OCI-LY3 (cell line): ENCODE data around the gene C17orf113.

Experiments used
- H2AFZ ChIP-seq: fragments of 200-600, 300-600 bp; shearing (Covaris generic); 2 replicates; pipeline ENCODE4 v1.6.0; 2014; ENCODE audit warnings: antibody characterized with exemption, low read depth, low read length
- H3K27ac ChIP-seq: fragments of 200-600, 300-600 bp; sonication (generic); 2 replicates; pipeline ENCODE4 v1.5.1; 2014; ENCODE audit warnings: mild to moderate bottlenecking, low read length, moderate library complexity, mixed read lengths
- H3K27me3 ChIP-seq: fragments of 200-600, 300-600 bp; sonication (generic); 2 replicates; pipeline ENCODE4 v1.6.1; 2014; ENCODE audit warnings: low read depth, low read length, mixed read lengths
- H3K36me3 ChIP-seq: fragments of 200-600, 300-600 bp; sonication (generic); replicated peaks from 2 replicates; pipeline ENCODE3; 2014; ENCODE audit warnings: low read depth, low read length, mixed read lengths
- H3K4me1 ChIP-seq: fragments of 300-600, 200-600 bp; sonication (generic); 2 replicates; pipeline ENCODE4 v1.6.1; 2014; ENCODE audit warnings: low read length, mixed read lengths
- H3K4me2 ChIP-seq: fragments of 200-600, 300-600 bp; sonication (generic); 2 replicates; pipeline ENCODE4 v1.6.1; 2014; ENCODE audit warnings: low read length, mixed read lengths
- H3K4me3 ChIP-seq: fragments of 300-600, 200-600 bp; sonication (generic); 2 replicates; pipeline ENCODE4 v1.5.1; 2014; ENCODE audit warnings: antibody characterized with exemption, mild to moderate bottlenecking, low read length, moderate library complexity
- H3K79me2 ChIP-seq: fragments of 300-600, 200-600 bp; shearing (Covaris generic); 2 replicates; pipeline ENCODE4 v1.6.1; 2014; ENCODE audit warnings: mild to moderate bottlenecking, low read length, mixed read lengths
- H3K9ac ChIP-seq: fragments of 300-600, 200-600 bp; shearing (Covaris generic); 2 replicates; pipeline ENCODE4 v1.6.0; 2014; ENCODE audit warnings: mild to moderate bottlenecking, low read length, moderate library complexity
- H3K9me3 ChIP-seq: fragments of 200-600, 300-600 bp; shearing (Covaris generic); 2 replicates; pipeline ENCODE4 v1.6.1; 2014; ENCODE audit warnings: low read length, mixed read lengths; ENCODE audit not compliant: insufficient read depth
- H4K20me1 ChIP-seq: fragments of 200-600, 300-600 bp; sonication (generic); 2 replicates; pipeline ENCODE4 v1.6.1; 2016; ENCODE audit warnings: low read length, mixed read lengths; ENCODE audit not compliant: insufficient read depth
- EZH2phosphoT487 ChIP-seq: fragments of 200-600 bp; shearing (Covaris generic); IDR thresholded peaks from 2 replicates; pipeline ENCODE4 v1.6.1; 2018; ENCODE audit warnings: antibody characterized with exemption, mixed run types, low read depth
- TF ChIP-seq, protein P1 (sequence below): fragments of 200-600, 300-600 bp; sonication (generic); IDR thresholded peaks from 2 replicates; pipeline ENCODE4 v1.5.1; 2014; ENCODE audit warnings: antibody characterized with exemption, low read length, low read depth

Gene C17orf113

GRCh38 chr17:42050393-42051012, at the start of gene C17orf113:
Gene C17orf113, minus strand, starts transcription at chr17:42050601. Its CDS starts 7,225 bp downstream, at chr17:42043376.
- Histone ChIP-seq H3K4me1 (no peaks in the 10 kb centered on the region), H4K20me1 (peaks cover 70% of the 10 kb centered on the region), H3K4me3 (no peak within 1 kb of the TSS), H3K36me3 (peaks cover 26% of the 10 kb centered on the region), H3K9ac (no peak within 1 kb of the TSS), H2AFZ (no peak within 1 kb of the TSS), H3K9me3 (no peaks in the 10 kb centered on the region), H3K4me2 (no peak within 1 kb of the TSS), H3K79me2 (peaks cover 43% of the 10 kb centered on the region), H3K27ac (no peak within 1 kb of the TSS), H3K27me3 (no peaks in the 10 kb centered on the region)
- no peak for TF ChIP-seq EZH2phosphoT487

GRCh38 chr17:42098730-42099399, 48.5 kb upstream of the C17orf113 start:
- H3K4me1 ChIP-seq, result peaks cover 48% of the 10 kb centered on the region

DNA sequence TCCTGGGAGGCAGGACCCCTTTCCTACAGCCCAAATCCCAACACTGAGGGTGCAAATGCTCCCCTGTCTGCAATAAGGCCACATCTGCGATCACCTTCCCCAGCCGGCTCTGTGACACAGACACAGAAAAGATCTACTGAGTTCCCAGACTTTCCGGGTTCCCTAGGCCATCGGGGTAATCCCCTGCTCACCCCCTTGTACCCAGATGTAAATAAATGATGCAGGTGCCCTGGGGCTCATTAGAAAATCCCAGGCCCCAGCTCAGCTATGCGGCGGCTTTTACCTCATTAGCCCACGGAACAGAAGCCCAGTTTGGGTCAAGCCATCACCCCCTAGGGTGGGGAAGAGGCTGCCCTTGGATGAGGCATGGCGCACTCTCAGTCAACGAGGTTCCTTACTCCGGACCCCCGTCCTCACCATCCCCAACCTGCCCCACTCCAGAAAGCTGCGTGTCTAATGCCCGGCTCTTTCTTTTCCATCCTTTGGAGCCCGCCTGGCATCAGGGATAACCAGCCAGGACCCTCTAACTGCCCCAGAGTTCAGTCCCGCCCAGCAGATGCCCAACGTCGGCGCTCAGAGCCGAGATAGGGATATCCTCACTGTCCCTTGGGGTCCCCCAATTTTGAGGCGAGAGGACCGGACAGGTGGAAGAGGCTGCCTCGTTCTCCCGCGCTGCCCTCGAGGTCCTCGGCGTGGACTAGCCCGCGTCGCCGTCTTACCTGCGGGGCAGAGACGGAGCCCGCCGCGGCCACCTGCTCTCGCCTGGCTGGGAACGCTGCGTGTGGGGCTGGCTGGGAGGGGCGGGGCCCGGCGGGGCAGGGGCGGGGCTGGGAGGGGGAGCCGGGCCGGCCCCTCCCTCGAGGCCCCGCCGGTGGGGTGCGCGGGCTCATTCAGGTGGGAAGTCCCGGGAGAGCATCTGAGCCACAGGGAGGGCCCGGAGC, 47.6 kb upstream of the C17orf113 start, which contains the start of gene ZNF385C:
TSS of gene ZNF385C (minus strand) at position 783 of the 941 bp plus-strand sequence. CDS start 35,417 bp downstream, outside the sequence.
- Histone ChIP-seq H2AFZ (no peak within 1 kb of the TSS; the same call in 1 of the 2 replicates), H3K27ac (peak within 1 kb of the TSS; percentile 97), H3K4me3 (peak within 1 kb of the TSS; percentile 97), H3K9ac (peak within 1 kb of the TSS; percentile 100), H3K4me2 (peak within 1 kb of the TSS; percentile 97), H3K79me2 (peaks cover 53% of the 10 kb centered on the region), H3K27me3 (no peaks in the 10 kb centered on the region), H3K9me3 (no peaks in the 10 kb centered on the region), H3K4me1 (peaks cover 48% of the 10 kb centered on the region), H4K20me1 (peaks cover 36% of the 10 kb centered on the region), H3K36me3 (peaks cover 30% of the 10 kb centered on the region)
- no peak for TF ChIP-seq EZH2phosphoT487
- TF ChIP-seq, protein P1, sequence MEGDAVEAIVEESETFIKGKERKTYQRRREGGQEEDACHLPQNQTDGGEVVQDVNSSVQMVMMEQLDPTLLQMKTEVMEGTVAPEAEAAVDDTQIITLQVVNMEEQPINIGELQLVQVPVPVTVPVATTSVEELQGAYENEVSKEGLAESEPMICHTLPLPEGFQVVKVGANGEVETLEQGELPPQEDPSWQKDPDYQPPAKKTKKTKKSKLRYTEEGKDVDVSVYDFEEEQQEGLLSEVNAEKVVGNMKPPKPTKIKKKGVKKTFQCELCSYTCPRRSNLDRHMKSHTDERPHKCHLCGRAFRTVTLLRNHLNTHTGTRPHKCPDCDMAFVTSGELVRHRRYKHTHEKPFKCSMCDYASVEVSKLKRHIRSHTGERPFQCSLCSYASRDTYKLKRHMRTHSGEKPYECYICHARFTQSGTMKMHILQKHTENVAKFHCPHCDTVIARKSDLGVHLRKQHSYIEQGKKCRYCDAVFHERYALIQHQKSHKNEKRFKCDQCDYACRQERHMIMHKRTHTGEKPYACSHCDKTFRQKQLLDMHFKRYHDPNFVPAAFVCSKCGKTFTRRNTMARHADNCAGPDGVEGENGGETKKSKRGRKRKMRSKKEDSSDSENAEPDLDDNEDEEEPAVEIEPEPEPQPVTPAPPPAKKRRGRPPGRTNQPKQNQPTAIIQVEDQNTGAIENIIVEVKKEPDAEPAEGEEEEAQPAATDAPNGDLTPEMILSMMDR, result no peak

More at GRCh38 chr17:42098730-42099399, 48.5 kb upstream of the C17orf113 start:
- no peaks in the 10 kb centered on the region for H3K27me3 ChIP-seq
- no peak for TF ChIP-seq EZH2phosphoT487
- TF ChIP-seq, protein P1, result peak; percentile 26; the same call in 1 of the 2 replicates
- no peak overlapping the region; the same call in 1 of the 2 replicates for H2AFZ ChIP-seq
- H3K4me3 ChIP-seq, result peak overlapping the region; percentile 97
- peak overlapping the region; percentile 65 for H3K9ac ChIP-seq
- peak overlapping the region; percentile 97 for H3K4me2 ChIP-seq
- H3K79me2 ChIP-seq, result peaks cover 44% of the 10 kb centered on the region
- no peaks in the 10 kb centered on the region for H3K9me3 ChIP-seq
- peaks cover 30% of the 10 kb centered on the region for H3K36me3 ChIP-seq
- H4K20me1 ChIP-seq, result peaks cover 28% of the 10 kb centered on the region
- peak overlapping the region; percentile 97 for H3K27ac ChIP-seq

GRCh38 chr17:42096360-42097111, 46.1 kb upstream of the C17orf113 start:
- peaks cover 30% of the 10 kb centered on the region for H3K36me3 ChIP-seq

More at GRCh38 chr17:42096360-42097111, 46.1 kb upstream of the C17orf113 start:
- peak overlapping the region; percentile 97 for H3K4me3 ChIP-seq
- H3K4me1 ChIP-seq, result peaks cover 43% of the 10 kb centered on the region
- H3K9ac ChIP-seq, result peak overlapping the region; percentile 100
- H4K20me1 ChIP-seq, result peaks cover 50% of the 10 kb centered on the region
- no peaks in the 10 kb centered on the region for H3K9me3 ChIP-seq
- no peak for TF ChIP-seq EZH2phosphoT487
- TF ChIP-seq, protein P1, result peak; percentile 39
- peaks cover 67% of the 10 kb centered on the region for H3K79me2 ChIP-seq
- H3K27ac ChIP-seq, result peak overlapping the region; percentile 97
- no peak overlapping the region for H2AFZ ChIP-seq
- H3K27me3 ChIP-seq, result no peaks in the 10 kb centered on the region
- peak overlapping the region; percentile 97 for H3K4me2 ChIP-seq
